Endothelial cell of hepatic sinusoid (primary cell): Measurements from ENCODE around the gene CEACAM6.
"Not testable (repeated sequence)": the region's sequence is repeated elsewhere in the genome, so short reads cannot be mapped to it uniquely, and the experiment has no call there.

Source experiments
- in situ Hi-C: cut with HindIII; loops from 2 replicates; pipeline ENCODE4 v1.10.0; 2017; ENCODE audit warnings: low sequenced_read_pairs

The CEACAM6 gene

DNA sequence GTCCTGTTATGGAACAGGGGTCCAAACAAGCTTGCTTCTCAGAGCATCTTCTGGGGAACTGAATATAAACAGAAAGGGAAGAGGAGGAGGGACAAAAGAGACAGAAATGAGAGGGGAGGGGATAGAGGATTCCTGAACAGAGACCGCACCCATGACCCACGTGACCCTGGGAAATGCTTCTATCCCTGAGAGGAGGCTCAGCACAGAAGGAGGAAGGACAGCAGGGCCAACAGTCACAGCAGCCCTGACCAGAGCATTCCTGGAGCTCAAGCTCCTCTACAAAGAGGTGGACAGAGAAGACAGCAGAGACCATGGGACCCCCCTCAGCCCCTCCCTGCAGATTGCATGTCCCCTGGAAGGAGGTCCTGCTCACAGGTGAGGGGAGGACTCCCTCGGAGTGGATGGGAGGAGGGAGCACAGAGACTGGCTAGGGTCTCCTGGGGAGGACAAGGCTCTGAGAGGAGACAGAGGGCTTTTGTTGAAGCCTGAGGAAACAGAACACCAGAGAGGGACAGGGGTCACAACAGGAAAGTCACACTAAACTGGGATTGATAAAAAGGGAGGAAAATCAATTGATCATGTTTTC, at the start of gene CEACAM6:
Gene CEACAM6 (plus strand): TSS at position 203 of the 586 bp plus-strand sequence. CDS start 109 bp downstream, at position 312.
- in situ Hi-C loops, result no loop called here

DNA sequence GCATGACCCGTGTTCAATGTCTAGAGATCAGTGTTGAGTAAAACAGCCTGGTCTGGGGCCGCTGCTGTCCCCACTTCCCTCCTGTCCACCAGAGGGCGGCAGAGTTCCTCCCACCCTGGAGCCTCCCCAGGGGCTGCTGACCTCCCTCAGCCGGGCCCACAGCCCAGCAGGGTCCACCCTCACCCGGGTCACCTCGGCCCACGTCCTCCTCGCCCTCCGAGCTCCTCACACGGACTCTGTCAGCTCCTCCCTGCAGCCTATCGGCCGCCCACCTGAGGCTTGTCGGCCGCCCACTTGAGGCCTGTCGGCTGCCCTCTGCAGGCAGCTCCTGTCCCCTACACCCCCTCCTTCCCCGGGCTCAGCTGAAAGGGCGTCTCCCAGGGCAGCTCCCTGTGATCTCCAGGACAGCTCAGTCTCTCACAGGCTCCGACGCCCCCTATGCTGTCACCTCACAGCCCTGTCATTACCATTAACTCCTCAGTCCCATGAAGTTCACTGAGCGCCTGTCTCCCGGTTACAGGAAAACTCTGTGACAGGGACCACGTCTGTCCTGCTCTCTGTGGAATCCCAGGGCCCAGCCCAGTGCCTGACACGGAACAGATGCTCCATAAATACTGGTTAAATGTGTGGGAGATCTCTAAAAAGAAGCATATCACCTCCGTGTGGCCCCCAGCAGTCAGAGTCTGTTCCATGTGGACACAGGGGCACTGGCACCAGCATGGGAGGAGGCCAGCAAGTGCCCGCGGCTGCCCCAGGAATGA, 48.4 kb upstream of the CEACAM6 start:
- in situ Hi-C loops, result no loop called here

DNA sequence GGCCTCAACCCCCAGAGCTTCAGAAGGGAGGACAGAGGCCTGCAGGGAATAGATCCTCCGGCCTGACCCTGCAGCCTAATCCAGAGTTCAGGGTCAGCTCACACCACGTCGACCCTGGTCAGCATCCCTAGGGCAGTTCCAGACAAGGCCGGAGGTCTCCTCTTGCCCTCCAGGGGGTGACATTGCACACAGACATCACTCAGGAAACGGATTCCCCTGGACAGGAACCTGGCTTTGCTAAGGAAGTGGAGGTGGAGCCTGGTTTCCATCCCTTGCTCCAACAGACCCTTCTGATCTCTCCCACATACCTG, 47.9 kb upstream of the CEACAM6 start:
- in situ Hi-C loops, result no loop called here

DNA sequence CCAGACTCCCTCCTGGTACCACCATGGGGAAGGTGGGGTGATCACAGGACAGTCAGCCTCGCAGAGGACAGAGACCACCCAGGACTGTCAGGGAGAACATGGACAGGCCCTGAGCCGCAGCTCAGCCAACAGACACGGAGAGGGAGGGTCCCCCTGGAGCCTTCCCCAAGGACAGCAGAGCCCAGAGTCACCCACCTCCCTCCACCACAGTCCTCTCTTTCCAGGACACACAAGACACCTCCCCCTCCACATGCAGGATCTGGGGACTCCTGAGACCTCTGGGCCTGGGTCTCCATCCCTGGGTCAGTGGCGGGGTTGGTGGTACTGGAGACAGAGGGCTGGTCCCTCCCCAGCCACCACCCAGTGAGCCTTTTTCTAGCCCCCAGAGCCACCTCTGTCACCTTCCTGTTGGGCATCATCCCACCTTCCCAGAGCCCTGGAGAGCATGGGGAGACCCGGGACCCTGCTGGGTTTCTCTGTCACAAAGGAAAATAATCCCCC, 47.4 kb upstream of the CEACAM6 start:
- in situ Hi-C loops, result no loop called here

DNA sequence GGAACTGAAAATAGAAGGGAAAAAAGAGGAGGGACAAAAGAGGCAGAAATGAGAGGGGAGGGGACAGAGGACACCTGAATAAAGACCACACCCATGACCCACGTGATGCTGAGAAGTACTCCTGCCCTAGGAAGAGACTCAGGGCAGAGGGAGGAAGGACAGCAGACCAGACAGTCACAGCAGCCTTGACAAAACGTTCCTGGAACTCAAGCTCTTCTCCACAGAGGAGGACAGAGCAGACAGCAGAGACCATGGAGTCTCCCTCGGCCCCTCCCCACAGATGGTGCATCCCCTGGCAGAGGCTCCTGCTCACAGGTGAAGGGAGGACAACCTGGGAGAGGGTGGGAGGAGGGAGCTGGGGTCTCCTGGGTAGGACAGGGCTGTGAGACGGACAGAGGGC, 46.8 kb upstream of the CEACAM6 start, which contains the start of gene CEACAM5:
Gene CEACAM5 (plus strand): TSS at position 146 of the 400 bp plus-strand sequence. CDS start 106 bp downstream, at position 252.
- in situ Hi-C loops, result no loop called here

DNA sequence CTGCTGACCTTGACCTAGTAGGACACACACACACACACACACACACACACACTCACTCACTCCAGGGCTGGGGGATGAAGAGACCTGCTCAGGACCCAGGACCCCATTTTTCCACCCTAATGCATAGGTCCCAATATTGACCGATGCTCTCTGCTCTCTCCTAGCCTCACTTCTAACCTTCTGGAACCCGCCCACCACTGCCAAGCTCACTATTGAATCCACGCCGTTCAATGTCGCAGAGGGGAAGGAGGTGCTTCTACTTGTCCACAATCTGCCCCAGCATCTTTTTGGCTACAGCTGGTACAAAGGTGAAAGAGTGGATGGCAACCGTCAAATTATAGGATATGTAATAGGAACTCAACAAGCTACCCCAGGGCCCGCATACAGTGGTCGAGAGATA, 45.8 kb upstream of the CEACAM6 start:
- in situ Hi-C loops, result not testable (repeated sequence)

DNA sequence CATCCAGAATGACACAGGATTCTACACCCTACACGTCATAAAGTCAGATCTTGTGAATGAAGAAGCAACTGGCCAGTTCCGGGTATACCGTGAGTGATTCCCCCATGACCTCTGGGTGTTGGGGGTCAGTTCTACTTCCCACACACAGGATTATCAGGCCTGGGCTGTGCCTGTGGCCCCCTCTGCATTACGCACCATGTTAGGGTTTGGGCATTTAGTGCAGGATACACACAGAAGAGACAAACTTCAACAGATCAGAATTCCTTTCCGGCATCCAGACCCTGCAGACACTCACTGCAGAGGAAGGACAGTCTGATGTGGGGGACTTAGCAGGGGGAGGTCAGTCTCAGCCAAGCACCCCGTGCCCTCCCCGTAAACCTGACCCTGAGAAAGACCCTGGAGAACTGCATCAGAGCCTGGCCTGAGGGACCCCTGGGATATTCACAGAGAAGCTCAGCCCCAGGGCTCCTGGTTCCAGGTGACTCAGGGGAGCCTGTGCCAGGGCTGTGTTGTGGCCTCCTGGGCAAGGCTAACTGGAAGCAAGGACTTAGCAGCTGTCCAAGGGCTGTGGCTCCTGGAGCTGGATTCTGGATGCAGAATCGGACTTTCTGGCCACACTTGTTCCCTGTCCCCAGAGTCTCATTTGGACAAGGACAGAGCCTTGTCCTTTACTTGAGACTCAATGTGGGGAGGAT, 45.2 kb upstream of the CEACAM6 start:
- in situ Hi-C loops, result no loop called here

DNA sequence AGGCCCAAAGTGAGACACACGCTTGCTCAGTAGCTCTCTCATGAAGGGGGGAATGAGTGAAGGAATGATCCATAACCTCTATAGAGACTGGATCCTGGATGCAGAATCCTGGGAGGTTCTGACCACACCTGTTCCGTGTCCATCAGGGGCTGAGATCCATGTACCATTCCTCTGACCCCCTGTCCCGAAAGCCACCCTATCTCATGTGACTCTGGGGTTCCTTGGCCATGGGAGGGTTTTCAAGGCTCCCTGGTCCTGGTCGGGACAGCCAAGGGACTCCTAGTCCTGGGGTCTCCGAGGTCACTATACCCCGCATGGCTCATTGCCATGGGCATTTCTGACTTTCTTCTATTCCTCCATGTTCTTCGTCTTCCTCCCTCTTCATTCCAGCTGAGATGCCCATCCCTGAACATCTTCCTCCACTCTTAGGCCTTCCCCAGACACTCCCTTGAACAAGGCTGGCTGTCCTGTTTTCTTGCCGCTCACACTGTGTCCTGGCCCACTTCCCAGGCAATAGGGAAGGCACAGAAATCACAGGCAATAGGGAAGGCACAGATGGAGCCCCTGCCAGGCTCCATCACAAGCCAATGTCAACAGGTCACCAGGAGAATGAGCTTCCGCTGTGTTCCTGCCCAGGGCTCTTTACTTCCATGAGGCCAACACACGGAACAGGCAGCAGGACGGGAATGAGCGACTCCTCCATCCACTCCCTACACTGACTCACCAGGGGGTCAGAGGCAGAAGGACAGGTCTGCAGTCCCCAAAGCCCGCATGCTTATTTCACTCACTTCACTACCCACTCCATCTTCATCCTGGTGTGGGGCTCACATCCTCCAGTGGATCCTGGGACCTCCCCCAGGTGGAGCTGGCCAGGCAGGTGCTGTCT, 43.7 kb upstream of the CEACAM6 start:
- in situ Hi-C loops, result no loop called here

DNA sequence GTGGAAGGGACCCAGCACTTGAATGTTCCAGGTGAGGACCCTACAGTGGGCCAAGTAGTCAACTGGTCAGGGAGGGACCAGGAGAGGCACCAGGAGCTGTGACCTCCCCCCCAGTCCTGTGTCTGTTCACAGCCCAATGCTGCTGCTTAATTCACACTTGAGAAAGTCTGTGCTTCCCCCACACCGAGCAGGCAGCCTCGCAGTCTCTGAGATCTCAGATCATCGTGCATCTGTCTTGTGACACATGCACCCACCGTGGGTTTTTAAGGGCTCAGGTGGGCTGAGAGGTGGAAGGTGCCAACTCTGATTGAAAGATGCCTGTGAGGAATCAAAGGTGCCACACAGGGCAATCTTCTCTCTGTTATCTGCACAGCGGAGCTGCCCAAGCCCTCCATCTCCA, 40.7 kb upstream of the CEACAM6 start:
- in situ Hi-C loops, result no loop called here

DNA sequence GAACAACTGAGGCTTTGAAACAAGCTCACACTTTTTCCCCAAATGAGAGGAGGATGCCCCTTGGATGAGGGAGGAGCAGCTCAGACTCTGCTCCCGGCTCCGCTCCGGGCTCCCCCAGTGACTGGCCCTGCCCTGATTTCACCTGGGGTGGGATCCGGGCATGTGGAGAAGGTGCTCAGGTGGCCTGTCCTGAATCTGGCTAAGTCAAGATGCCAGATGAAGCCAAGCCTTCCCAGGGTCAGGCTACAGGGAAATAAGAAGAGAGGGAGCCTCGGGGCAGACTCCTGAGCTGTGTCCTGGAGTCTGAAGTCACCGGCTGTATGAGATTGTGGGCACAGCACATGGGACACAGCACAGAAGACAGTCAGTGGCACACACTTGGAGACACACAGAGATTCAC, 36.6 kb upstream of the CEACAM6 start:
- in situ Hi-C loops, result no loop called here

DNA sequence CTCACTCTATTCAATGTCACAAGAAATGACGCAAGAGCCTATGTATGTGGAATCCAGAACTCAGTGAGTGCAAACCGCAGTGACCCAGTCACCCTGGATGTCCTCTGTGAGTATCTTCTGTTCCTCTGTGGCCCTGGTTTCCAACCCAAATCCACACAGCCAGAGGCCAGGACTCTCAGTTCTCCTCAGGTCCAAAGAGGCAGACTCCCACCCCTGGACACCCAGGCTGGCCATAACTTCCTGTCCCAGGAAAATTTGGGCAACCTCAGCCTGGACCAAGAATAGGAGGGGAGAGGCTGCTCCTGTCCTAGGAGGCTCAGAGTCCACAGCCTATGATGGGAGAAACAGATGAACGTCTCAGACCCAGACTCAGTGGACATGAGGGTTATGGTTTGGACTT, 35.2 kb upstream of the CEACAM6 start:
- in situ Hi-C loops, result no loop called here

DNA sequence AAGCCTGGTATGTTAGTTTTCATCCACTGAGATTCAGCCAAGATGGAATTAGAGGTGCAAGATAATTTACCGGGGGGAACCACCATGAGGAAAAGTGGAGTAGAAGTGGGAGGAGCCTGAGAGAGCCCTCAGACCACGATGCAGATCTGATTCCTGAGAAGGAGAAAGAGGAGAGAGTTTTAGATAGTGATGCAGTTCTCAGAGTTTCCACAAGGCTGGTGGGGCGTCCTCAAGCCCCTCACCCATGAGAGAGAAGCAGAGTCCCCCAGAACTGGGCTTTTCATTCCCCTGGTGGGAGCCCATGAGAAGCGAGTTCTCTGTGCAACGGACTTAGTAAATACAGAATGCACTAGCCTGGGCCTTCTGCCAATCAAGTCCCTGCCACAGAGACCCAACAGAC, 28.8 kb upstream of the CEACAM6 start:
- in situ Hi-C loops, result no loop called here

DNA sequence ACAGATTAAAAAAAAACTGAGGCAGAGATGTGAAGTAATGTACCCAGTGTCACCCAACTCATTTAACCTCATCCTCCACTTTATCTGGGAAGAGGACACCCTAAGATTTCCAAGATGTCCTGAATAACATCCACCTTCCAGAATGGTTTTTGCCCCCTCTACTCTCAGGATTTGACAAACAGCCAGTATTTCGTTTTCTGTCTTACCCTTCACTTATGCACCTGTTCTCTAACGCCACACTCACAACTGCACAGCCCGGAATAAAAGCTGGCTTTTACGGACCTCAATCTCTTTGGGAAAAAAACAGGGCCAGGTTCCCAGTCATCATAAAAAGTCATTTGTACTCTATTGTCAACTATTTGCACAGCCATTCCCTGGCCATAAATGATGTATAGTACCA, 21.2 kb upstream of the CEACAM6 start:
- in situ Hi-C loops, result no loop called here

DNA sequence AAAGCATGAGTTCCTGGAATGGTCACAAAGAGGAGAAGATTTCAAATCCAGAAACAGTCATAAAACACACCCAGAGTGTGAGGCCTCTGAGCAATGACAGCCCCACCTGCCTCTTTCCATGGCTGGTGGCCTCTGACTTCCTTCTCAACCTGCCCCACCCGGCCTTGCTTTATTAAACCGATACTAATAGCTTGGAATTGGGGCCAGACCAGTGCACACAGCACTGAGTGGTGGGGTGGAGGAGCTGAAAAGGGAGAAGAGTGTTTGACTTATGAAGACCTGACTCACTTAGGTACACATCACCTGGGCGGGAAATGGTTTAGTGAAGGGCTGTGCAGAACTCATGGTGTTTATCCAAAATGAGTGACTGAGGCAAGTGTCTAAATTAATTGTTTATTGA, 20.7 kb upstream of the CEACAM6 start:
- in situ Hi-C loops, result no loop called here

DNA sequence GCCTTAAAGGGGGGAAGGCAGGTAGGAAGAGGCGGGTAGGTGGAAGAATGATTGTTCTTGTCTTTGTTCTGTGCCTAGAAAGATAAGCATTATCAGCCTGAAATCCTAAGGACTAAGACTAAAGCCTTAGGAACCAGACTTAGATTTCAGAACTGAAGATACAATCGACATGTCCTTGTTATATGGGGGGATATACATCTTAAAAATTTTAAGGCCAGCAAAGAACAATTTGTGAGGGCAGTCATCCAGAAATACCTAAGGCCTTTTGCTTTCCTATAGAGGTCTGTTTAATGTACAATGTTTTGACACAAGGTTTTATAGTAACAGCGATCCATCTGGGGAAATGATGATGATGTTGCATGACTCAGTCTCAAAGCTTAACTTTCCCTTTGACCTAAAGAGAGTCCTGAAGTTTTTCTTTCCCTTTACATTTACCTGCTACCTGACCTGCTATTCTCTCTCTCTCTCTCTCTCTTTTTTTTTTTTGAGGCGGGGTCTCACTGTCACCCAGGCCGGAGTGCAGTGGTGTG, 20.2 kb upstream of the CEACAM6 start:
- in situ Hi-C loops, result no loop called here

DNA sequence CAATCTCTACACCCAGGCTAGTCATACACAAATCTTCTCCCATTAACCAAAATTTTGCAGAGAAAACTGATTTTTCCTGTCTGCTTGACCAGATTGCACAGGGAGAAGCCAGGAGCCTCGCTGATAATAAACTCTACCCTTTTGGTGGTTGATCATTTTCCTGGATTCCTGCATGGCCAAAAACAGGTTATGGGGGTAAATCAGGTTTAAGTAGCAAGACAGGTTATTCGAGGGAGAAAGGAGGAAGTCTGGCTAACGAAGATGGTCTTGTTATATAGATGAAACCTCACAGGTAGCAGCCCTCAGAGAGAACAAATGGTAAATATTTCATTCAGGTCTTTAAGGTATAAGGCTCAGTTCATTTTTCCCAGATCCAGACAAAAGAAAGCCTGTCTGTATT, 16.0 kb upstream of the CEACAM6 start:
- in situ Hi-C loops, result no loop called here

DNA sequence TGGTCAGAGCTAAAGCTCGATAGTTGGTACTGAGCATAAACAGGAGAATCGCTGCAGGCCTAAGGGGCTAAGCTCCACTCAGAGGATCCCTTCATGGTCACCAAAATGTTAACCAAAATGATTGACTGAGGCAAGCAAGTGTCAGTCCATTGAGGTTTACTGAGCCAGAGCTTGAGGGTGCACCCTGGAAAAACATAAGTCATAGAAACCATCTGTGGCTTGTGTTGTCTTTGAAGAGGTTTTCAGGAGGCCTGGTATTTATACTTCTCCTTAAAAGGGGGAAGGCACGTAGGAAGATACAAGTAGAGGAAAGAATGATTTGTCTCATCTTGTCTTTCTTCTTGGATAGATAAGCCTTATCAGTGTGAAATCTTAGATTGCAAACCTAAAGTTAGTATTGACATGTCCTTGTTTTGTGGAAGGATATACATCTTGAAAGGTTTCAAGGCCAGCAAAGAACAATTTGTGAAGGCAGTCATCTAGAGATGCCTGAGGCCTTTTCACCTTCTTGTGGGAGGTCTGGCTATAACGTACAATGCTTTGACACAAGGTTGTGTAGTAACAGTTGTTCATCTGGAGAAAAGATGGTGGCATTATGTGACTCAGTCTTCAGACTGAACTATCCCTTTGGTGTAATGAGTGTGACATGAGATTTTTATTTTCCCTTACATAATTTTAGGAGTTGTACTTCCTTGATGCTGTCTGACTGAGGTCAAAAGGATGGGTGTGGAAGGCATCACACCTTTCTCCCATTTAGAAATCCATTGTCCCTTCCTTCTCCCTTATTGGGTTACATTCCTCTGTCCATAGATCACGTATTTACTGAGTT, 14.7 kb upstream of the CEACAM6 start:
- in situ Hi-C loops, result no loop called here

DNA sequence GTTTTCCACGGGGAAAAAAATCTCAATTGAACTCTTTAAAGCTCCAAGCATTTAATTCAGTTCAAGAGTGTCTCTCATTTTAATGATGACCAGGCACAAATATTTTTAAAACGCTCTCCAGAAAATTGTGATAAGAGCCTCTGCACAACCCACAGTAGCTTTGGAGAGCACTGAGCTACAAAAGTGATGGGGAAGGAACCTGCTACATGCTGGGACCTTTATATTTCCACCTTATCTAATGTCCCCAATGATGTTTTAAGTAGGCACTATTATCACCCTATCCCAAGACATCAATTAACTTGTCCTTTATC, 14.1 kb upstream of the CEACAM6 start:
- in situ Hi-C loops, result no loop called here

DNA sequence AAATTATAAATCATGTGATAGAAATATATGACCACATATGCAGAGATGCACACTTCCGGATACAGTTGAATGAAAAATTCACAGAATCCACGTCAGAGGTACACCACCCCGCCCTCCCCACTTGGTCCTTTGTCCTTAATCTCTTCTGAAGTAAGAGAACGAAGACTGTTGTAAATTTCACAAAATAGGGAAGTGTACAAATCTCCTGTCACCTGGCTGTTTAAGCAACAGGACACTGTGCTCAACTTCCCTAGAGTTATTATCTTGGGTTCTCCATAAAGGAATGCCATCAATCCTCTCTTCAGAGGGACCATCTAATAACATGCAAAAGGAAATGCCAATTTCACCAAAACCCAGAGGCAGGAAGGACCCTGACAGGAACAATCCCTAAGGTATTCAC, 10.5 kb upstream of the CEACAM6 start:
- in situ Hi-C loops, result no loop called here

DNA sequence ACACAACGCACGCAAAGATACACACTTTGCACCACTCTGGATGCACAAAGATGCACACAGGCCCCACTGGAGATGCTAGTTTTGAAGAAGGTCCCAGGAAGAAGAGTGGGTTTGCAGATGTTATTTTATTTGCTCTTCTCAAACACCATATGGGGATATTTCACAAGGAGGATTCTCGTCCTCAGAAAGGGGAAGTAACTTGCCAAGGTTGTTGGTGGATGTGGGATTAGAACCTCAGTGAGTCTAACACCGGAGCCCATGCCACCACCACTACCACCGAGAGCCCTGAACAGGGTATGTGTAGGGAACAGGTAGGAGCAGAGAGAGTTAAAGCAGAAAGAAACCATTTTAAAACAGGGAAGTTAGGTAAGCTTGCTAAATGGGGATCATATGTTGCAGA, 9.6 kb upstream of the CEACAM6 start:
- in situ Hi-C loops, result no loop called here
